Astrocyte (in vitro differentiated cells and primary cell): ENCODE measurements around the gene MAVS. TPM values are rescaled to one million over a fixed set of nuclear protein-coding genes. Genes with fewer than 3 reads are reported as not detected.

Source experiments
- DNase-seq: peaks from one replicate; pipeline ENCODE4 v3.0.0-alpha.2; 2010; ENCODE audit warnings: low read depth
- FAIRE-seq: peaks from 2 replicates; lab custom pipeline; 2011; peaks lifted over from hg19 to GRCh38; lab: Jason Lieb, UNC
- H2AFZ ChIP-seq: 2 replicates; pipeline ENCODE4 v1.6.0; 2012; ENCODE audit warnings: low read depth, low read length, inconsistent platforms
- H3K27ac ChIP-seq: 2 replicates; pipeline ENCODE4 v1.5.1; 2011; ENCODE audit warnings: low read depth, low read length, inconsistent platforms
- H3K27me3 ChIP-seq: 2 replicates; pipeline ENCODE4 v1.6.0; 2011; ENCODE audit warnings: low read length, inconsistent platforms; ENCODE audit not compliant: insufficient read depth
- H3K36me3 ChIP-seq: 2 replicates; pipeline ENCODE4 v1.5.1; 2011; ENCODE audit warnings: low read length, inconsistent platforms; ENCODE audit not compliant: insufficient read depth
- H3K4me1 ChIP-seq: 2 replicates; pipeline ENCODE4 v1.5.1; 2011; ENCODE audit warnings: low read length, inconsistent platforms; ENCODE audit not compliant: insufficient read depth
- H3K4me2 ChIP-seq: 2 replicates; pipeline ENCODE4 v1.6.0; 2012; ENCODE audit warnings: low read length, inconsistent platforms
- H3K4me3 ChIP-seq: 2 replicates; pipeline ENCODE4 v1.5.1; 2011; ENCODE audit warnings: low read depth, mild to moderate bottlenecking, low read length, inconsistent platforms; ENCODE audit not compliant: insufficient read depth
- H3K79me2 ChIP-seq: 2 replicates; pipeline ENCODE4 v1.6.0; 2012; ENCODE audit warnings: mild to moderate bottlenecking, low read length, inconsistent platforms; ENCODE audit not compliant: insufficient read depth
- H3K9ac ChIP-seq: 2 replicates; pipeline ENCODE4 v1.6.0; 2012; ENCODE audit warnings: mild to moderate bottlenecking, low read length, inconsistent platforms
- H3K9me3 ChIP-seq: 2 replicates; pipeline ENCODE4 v1.5.1; 2012; ENCODE audit warnings: low read depth, mild to moderate bottlenecking, low read length, inconsistent platforms; ENCODE audit not compliant: insufficient read depth
- H4K20me1 ChIP-seq: 2 replicates; pipeline ENCODE4 v1.6.0; 2012; ENCODE audit warnings: low read length, inconsistent platforms; ENCODE audit not compliant: insufficient read depth
- H3K27ac Mint-ChIP-seq: one replicate; pipeline ENCODE4 v1.8.0; 2021; ENCODE audit warnings: mild to moderate bottlenecking, mixed read lengths; ENCODE audit not compliant: unreplicated experiment
- H3K27me3 Mint-ChIP-seq: one replicate; pipeline ENCODE4 v1.8.0; 2021; ENCODE audit warnings: low read depth, mixed read lengths; ENCODE audit not compliant: unreplicated experiment
- H3K36me3 Mint-ChIP-seq: one replicate; pipeline ENCODE4 v1.8.0; 2021; ENCODE audit warnings: low read depth, mixed read lengths; ENCODE audit not compliant: unreplicated experiment
- H3K4me1 Mint-ChIP-seq: one replicate; pipeline ENCODE4 v1.8.0; 2021; ENCODE audit warnings: low read depth, mixed read lengths; ENCODE audit not compliant: unreplicated experiment
- H3K4me3 Mint-ChIP-seq: one replicate; pipeline ENCODE4 v1.8.0; 2021; ENCODE audit warnings: mild to moderate bottlenecking, moderate library complexity, mixed read lengths; ENCODE audit not compliant: unreplicated experiment
- H3K9me3 Mint-ChIP-seq: one replicate; pipeline ENCODE4 v1.8.0; 2021; ENCODE audit warnings: mild to moderate bottlenecking, mixed read lengths; ENCODE audit not compliant: unreplicated experiment
- EZH2 ChIP-seq: IDR thresholded peaks from 2 replicates; pipeline ENCODE4 v1.6.1; 2012; ENCODE audit warnings: mild to moderate bottlenecking, low read length, inconsistent platforms; ENCODE audit not compliant: insufficient read depth
- total RNA-seq: library from RNA; stranded (reverse); gene quantifications from 2 replicates; pipeline ENCODE4 v1.2.1, GENCODE V29; 2021
- TF ChIP-seq, protein P1 (sequence below): IDR thresholded peaks from 2 replicates; pipeline ENCODE4 v1.5.1; 2011; ENCODE audit warnings: low read depth, mild to moderate bottlenecking, inconsistent platforms, low read length, moderate library complexity; ENCODE audit not compliant: insufficient read depth

Gene MAVS
- total RNA-seq, 1 donor from 2014 or later = 42.1 TPM

DNA sequence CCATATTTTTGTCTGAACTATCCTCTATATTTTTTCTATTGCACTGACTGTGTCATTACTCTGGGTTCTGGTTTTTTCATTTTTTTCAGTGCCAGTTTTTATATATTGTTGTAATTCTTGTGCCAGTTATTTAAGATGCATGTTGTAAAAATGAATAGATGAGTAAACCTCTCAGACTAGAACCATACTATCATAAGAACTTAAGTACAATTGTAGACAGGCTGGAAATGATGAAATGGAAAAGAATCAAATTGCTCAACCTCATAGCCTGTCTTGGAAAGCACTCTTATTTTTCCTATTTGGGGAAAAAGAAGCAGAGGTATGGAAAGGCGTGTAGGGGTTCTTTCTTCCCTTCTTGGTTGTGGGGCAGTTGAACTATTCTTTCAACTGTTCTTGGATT lies 72.7 kb downstream of the MAVS start:
- Mint-ChIP-seq H3K27ac (no peak overlapping the region), H3K4me3 (no peak overlapping the region), H3K4me1 (peaks cover 35% of the 10 kb centered on the region), H3K27me3 (no peaks in the 10 kb centered on the region), H3K36me3 (peaks cover 18% of the 10 kb centered on the region), H3K9me3 (no peaks in the 10 kb centered on the region)
- no peak overlapping the region for H3K27ac ChIP-seq
- no peaks in the 10 kb centered on the region for H3K27me3 ChIP-seq
- DNase-seq (peak; percentile 24), FAIRE-seq (no peak)
- H3K4me3 ChIP-seq = no peak overlapping the region
- H3K36me3 ChIP-seq = peaks cover 54% of the 10 kb centered on the region
- H3K4me1 ChIP-seq = peaks cover 10% of the 10 kb centered on the region
- TF ChIP-seq EZH2 = no peak
- TF ChIP-seq, protein P1, sequence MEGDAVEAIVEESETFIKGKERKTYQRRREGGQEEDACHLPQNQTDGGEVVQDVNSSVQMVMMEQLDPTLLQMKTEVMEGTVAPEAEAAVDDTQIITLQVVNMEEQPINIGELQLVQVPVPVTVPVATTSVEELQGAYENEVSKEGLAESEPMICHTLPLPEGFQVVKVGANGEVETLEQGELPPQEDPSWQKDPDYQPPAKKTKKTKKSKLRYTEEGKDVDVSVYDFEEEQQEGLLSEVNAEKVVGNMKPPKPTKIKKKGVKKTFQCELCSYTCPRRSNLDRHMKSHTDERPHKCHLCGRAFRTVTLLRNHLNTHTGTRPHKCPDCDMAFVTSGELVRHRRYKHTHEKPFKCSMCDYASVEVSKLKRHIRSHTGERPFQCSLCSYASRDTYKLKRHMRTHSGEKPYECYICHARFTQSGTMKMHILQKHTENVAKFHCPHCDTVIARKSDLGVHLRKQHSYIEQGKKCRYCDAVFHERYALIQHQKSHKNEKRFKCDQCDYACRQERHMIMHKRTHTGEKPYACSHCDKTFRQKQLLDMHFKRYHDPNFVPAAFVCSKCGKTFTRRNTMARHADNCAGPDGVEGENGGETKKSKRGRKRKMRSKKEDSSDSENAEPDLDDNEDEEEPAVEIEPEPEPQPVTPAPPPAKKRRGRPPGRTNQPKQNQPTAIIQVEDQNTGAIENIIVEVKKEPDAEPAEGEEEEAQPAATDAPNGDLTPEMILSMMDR = no peak
- peaks cover 92% of the 10 kb centered on the region for H3K79me2 ChIP-seq
- H2AFZ ChIP-seq = no peak overlapping the region
- no peaks in the 10 kb centered on the region for H3K9me3 ChIP-seq
- peaks cover 87% of the 10 kb centered on the region for H4K20me1 ChIP-seq
- no peak overlapping the region for H3K9ac ChIP-seq
- H3K4me2 ChIP-seq = no peak overlapping the region

DNA sequence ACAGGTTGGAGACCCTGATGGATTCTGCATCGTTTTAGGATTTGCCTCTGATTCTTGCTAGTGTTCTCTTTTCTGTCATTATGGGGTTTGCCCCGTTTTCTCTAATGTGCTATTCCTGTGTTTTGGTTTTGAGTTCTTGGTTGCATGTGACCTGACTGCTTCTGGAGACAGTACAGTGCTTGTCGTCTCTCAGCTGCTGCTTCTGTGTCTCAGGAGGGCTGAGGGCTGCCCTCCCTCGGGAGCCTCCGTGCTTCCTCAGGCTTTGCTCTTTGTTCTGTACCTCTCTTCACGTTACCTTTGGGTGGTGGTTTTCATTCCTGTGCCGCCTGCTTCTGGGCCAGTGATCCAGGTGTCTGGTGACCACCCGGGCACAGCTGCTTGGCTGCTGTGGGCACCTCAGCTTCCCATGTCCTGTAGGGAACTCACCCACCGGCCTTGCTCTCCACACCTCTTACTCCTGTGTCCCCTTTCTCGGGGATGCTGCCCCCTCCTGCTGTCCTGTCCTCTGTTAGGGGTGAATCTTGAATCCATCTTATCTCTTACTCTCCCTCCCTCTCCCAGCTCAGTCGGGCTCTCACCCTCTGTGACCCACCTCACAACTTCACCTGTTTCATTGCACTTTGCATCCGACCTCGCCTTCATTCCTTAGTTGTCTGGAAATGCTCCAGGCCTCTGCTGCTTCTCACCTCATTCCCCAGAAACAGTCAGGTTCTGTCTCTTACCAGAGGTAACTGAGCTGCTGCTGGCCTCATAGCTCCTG lies 75.8 kb downstream of the MAVS start:
- Histone ChIP-seq H3K4me3 (no peak overlapping the region), H3K4me1 (peaks cover 12% of the 10 kb centered on the region), H3K9me3 (no peaks in the 10 kb centered on the region), H3K36me3 (peaks cover 45% of the 10 kb centered on the region), H2AFZ (no peak overlapping the region), H3K9ac (no peak overlapping the region), H3K79me2 (peaks cover 72% of the 10 kb centered on the region), H3K27me3 (no peaks in the 10 kb centered on the region), H3K4me2 (no peak overlapping the region), H4K20me1 (peaks cover 87% of the 10 kb centered on the region), H3K27ac (no peak overlapping the region)
- Mint-ChIP-seq H3K27me3 (no peaks in the 10 kb centered on the region), H3K27ac (peak overlapping the region; percentile 8), H3K4me3 (no peak overlapping the region), H3K36me3 (peaks cover 17% of the 10 kb centered on the region), H3K4me1 (peaks cover 46% of the 10 kb centered on the region), H3K9me3 (no peaks in the 10 kb centered on the region)
- FAIRE-seq (no peak), DNase-seq (no peak)
- no peak for TF ChIP-seq EZH2
- TF ChIP-seq, protein P1 = no peak

DNA sequence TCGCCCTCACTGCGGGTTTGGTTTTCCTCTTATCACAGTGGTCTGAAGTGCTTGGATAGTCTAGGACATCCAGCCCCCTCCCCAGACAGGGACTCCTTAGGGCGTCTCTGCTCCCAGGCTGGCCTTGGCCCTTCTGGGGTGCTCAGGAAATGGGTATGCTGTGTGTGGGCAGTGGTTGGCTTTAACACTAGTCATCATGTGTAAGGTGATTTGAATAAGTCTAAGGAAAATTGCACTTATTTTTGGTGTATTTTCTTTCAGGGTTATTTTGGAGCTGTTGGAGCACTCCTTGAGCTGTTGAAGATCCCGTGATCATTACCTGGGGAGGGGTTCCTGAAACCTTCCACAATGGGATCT lies 76.3 kb downstream of the MAVS start:
- H3K36me3 ChIP-seq = peaks cover 42% of the 10 kb centered on the region
- H3K9ac ChIP-seq = no peak overlapping the region
- Mint-ChIP-seq H3K27me3 (no peaks in the 10 kb centered on the region), H3K9me3 (no peaks in the 10 kb centered on the region), H3K4me1 (peaks cover 52% of the 10 kb centered on the region), H3K36me3 (peaks cover 17% of the 10 kb centered on the region), H3K4me3 (no peak overlapping the region), H3K27ac (peak overlapping the region; percentile 2)
- no peak overlapping the region for H3K4me3 ChIP-seq
- no peaks in the 10 kb centered on the region for H3K9me3 ChIP-seq
- FAIRE-seq (no peak), DNase-seq (no peak)
- H2AFZ ChIP-seq = no peak overlapping the region
- H3K4me1 ChIP-seq = peaks cover 12% of the 10 kb centered on the region
- H4K20me1 ChIP-seq = peaks cover 89% of the 10 kb centered on the region
- no peak overlapping the region for H3K27ac ChIP-seq
- TF ChIP-seq, protein P1 = no peak
- TF ChIP-seq EZH2 = no peak
- peaks cover 66% of the 10 kb centered on the region for H3K79me2 ChIP-seq
- H3K27me3 ChIP-seq = no peaks in the 10 kb centered on the region
- no peak overlapping the region for H3K4me2 ChIP-seq
